Fibroblast of gingiva (primary cell): ENCODE results near the gene SPIRE1.
A peak's percentile ranks its signal among the peaks of the same experiment; 100 is the strongest.
"Not testable (repeated sequence)": the region's sequence is repeated elsewhere in the genome, so short reads cannot be mapped to it uniquely, and the experiment has no call there.

Experiments
- DNase-seq: peaks from one replicate; pipeline ENCODE4 v3.0.0-alpha.2; 2011; ENCODE audit warnings: low read depth

The SPIRE1 gene

GRCh38 chr18:12410747-12411146, 247.2 kb downstream of the SPIRE1 start:
- not testable (repeated sequence) for DNase-seq

DNA sequence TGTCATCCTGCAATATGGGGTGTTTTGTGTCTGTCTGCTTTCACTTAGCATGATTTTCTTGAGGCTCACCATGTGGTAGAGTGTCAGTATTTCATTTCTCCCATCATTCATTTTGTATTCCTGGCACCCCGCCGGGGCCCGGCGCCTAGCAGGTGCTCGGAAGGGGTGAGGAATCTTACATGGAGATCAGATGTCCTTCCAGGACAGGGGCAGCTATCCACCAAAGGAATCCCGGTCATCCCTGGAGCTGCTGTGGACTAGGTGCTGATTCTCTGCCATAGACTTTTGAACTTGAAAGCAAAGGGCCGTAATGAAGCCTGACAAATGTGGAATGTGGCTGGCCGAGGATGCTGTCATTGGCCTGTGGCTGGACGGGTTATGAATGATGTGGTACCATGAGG, 247.8 kb downstream of the SPIRE1 start:
- no peak for DNase-seq

DNA sequence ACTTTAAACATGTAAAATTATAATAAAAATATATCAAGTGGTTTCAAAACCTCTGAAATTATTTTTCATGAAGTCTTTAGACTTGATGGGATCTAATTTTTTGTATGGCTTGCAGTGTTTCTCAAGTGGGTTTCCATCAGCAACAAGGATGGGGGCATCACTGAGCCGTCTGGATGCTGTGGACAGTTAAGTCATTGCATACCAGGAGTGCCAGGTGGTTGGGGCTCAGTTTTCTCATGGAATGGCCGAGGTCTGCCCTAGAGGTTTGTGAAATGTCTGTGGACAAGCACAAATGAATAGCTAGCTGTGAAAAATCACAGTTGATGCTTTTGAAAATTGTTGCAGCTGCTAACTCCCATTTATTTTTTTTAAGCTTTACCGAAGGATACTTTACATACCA, 248.4 kb downstream of the SPIRE1 start:
- no peak for DNase-seq

- DNase-seq = no peak
These were observed 249.5 kb downstream of the SPIRE1 start for GRCh38 chr18:12408247-12408869.

DNA sequence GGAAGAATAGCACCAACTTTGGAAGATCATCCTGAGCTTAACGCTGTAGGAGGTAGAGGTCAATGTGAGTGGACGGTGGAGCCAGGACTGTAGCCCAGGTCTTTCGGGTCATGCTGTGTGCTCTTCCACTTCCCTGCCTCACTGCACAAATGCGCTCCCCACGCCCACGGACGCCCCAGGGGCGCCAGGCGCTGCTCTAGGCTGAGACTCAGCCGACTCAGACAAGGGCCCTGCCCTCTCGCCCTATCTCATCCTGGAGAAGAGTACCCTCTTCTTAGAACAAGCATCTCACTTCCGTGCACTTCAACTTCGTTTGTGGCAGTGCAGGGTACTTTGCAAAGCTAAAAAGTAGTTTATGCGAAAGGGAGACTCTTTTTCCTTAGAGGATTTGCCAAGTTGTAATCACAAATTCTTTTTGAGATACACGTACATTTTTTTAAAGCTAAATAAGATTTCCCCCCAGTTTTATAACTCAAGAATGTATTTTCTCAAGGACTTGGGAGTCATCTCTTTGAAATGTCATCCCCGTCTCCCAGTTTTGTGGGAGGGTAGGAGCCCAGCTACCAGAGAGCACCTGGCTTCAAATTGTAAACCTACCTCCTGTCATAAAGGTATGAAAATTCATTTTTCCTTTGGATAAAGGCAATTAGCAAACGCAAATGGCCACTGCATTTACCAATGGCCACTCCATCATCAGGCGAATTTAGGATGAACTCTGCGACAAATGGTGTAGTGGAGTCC, 251.4 kb downstream of the SPIRE1 start:
- no peak for DNase-seq

- no peak for DNase-seq
These were observed 252.8 kb downstream of the SPIRE1 start for GRCh38 chr18:12405066-12405465.

- DNase-seq = peak; percentile 81
These were observed 254.1 kb downstream of the SPIRE1 start for GRCh38 chr18:12403601-12404506.

- DNase-seq = no peak
These were observed 256.0 kb downstream of the SPIRE1 start for GRCh38 chr18:12401881-12402280.

DNA sequence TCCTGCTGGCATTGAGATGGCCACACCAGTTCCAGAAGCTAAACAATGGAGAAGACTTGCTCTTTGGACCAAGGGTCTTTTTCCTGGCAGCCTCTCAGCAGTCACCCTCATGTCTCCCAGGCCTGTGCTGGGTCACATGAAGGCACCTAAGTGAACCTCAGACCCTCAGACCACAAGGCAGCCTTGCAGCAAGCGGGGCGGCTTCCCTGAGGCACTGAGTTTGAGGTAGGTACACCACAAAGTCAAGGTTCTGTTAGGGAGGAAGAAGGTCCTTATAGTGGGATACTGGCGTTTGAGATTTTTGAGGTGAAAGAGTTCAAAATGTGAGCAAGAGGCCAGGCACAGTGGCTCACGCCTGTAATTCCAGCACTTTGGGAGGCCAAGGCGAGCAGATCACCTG, 258.7 kb downstream of the SPIRE1 start:
- DNase-seq = no peak

- no peak for DNase-seq
These were observed 259.3 kb downstream of the SPIRE1 start for GRCh38 chr18:12398625-12399024.

DNA sequence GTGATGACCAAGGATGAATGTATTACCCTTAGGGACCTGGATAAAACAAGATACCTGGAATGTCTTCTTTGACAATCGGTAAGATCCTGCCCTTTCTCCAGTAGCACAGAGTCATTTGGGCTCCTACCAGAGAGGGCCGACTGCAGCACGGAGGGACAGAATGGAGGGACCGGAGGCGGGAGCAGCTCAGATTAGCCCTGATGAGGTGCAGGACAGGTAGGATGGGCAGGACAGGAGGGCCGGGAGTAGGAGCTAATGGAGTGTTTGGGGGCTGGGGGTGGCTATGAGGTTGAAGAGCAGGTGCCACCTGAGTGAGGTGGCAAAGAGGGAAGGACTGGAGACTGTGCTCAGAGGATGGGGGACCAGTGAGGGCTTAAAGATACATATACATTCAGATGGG, 260.1 kb downstream of the SPIRE1 start:
- no peak for DNase-seq

DNA sequence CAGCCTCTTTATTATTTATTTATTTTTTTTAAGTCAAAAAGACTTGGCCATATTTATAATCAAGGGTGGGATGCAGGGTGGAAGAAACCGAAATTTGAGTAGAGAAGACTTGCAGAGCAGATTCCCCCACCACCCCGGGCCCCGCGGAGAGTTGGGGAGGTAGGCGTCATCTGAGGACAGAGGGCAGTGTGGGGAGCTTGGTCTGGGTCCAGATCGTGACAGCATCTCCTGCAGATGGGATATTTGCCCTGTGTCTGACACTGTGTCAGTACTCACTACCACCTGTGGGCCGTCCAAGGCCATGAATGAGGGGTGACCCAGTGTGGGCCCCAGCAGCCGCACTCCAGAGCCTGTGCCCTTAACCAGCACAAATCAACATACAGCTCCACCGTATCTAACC, 260.7 kb downstream of the SPIRE1 start:
- no peak for DNase-seq
